HEK293T (cell line): Measurements from ENCODE around the gene C8A.

Experiments used
- CTCF ChIA-PET: fragments of 350-600 bp; formaldehyde crosslinking; extraction: SDS; loops from one replicate; lab custom pipeline; 2021; ENCODE audit warnings: antibody characterized with exemption, inconsistent platforms; lab: Yijun Ruan, JAX
- POLR2A ChIA-PET: fragments of 350-600 bp; formaldehyde crosslinking; extraction: SDS; loops from one replicate; lab custom pipeline; 2020; ENCODE audit warnings: antibody characterized with exemption, inconsistent platforms; lab: Yijun Ruan, JAX
- DNase-seq: peaks from one replicate; pipeline ENCODE4 v3.0.0; 2012; ENCODE audit warnings: mixed read lengths; ENCODE audit errors: extremely low spot score
- ARNT ChIP-seq: fragments of 450-650 bp; IDR thresholded peaks from 2 replicates; pipeline ENCODE4 v1.6.1; 2017; ENCODE audit warnings: mild to moderate bottlenecking
- BHLHE40 ChIP-seq: fragments of 450-650 bp; IDR thresholded peaks from 2 replicates; pipeline ENCODE4 v1.6.1; 2016; ENCODE audit warnings: mild to moderate bottlenecking, moderate library complexity, borderline replicate concordance
- CTBP1 ChIP-seq: fragments of 450-650 bp; IDR thresholded peaks from 2 replicates; pipeline ENCODE4 v1.6.1; 2016; ENCODE audit warnings: borderline replicate concordance
- ELF4 ChIP-seq: fragments of 450-650 bp; IDR thresholded peaks from 2 replicates; pipeline ENCODE4 v1.6.1; 2017; ENCODE audit warnings: antibody characterized with exemption
- FOXA1 ChIP-seq: fragments of 450-650 bp; IDR thresholded peaks from 2 replicates; pipeline ENCODE4 v1.6.1; 2016; ENCODE audit warnings: mild to moderate bottlenecking
- FOXK2 ChIP-seq: fragments of 450-650 bp; IDR thresholded peaks from 2 replicates; pipeline ENCODE4 v1.6.1; 2016; ENCODE audit warnings: mild to moderate bottlenecking
- FOXM1 ChIP-seq: fragments of 450-650 bp; IDR thresholded peaks from 2 replicates; pipeline ENCODE4 v1.6.1; 2017; ENCODE audit warnings: mild to moderate bottlenecking, borderline replicate concordance
- HDGF ChIP-seq: fragments of 450-650 bp; IDR thresholded peaks from 2 replicates; pipeline ENCODE4 v1.6.1; 2017; ENCODE audit warnings: antibody characterized with exemption, borderline replicate concordance
- L3MBTL2 ChIP-seq: fragments of 450-650 bp; conservative IDR thresholded peaks from 2 replicates; pipeline ENCODE4 v1.6.1; 2016; ENCODE audit warnings: mild to moderate bottlenecking
- LEF1 ChIP-seq: fragments of 450-650 bp; IDR thresholded peaks from 2 replicates; pipeline ENCODE4 v1.6.1; 2017; ENCODE audit warnings: mild to moderate bottlenecking, borderline replicate concordance
- NFRKB ChIP-seq: fragments of 450-650 bp; IDR thresholded peaks from 2 replicates; pipeline ENCODE4 v1.6.1; 2016; ENCODE audit warnings: mild to moderate bottlenecking, moderate library complexity
- SP1 ChIP-seq: fragments of 450-650 bp; IDR thresholded peaks from 2 replicates; pipeline ENCODE4 v1.6.1; 2017
- SUZ12 ChIP-seq: fragments of 450-650 bp; IDR thresholded peaks from 2 replicates; pipeline ENCODE4 v1.6.1; 2016; ENCODE audit warnings: mild to moderate bottlenecking
- TARDBP ChIP-seq: fragments of 450-650 bp; IDR thresholded peaks from 2 replicates; pipeline ENCODE4 v1.6.1; 2016
- ZNF384 ChIP-seq: fragments of 450-650 bp; IDR thresholded peaks from 2 replicates; pipeline ENCODE4 v1.6.1; 2016
- TF ChIP-seq, protein P1 (sequence below): fragments of 450-650 bp; IDR thresholded peaks from 2 replicates; pipeline ENCODE4 v1.6.1; 2016

Gene C8A

DNA sequence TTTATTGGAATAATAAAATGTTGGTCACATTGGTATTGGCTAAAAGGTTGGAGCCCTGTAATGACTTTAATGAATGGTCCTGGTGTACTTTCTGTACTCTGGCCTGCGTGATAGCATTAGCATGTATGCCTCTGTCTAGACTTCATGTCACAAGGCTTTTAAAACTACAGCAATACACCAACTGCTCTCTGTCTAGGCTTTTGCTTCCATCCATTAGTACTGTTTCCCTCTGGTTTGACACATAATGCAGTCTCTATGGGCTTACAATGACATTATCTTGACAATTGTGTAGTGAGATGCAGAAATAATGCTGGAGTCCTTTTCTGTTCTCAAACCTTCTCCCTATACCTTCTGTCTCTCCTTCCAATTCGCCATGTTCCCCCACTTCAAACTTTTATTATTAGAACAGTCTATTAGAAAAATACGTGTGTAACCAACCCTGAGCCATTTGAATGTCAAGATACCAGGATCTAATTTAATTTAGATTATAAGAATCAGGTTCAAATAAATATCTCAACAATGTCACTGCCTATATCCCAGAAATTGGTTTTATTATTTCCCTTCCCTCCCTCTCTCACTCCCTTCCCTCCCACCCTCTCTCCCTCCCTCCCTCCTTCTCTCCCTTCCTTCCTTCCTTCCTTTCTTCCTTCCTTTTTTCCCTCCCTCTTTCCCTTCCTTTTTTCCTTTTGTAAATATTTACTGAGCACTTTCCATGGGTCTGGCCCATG, 8.8 kb downstream of the C8A start:
- TF ChIP-seq HDGF (no peak), ELF4 (no peak), LEF1 (no peak), TARDBP (no peak), NFRKB (no peak), FOXK2 (no peak), FOXM1 (no peak), FOXA1 (no peak), L3MBTL2 (no peak), BHLHE40 (no peak), SUZ12 (no peak), CTBP1 (no peak)
- TF ChIP-seq, protein P1, sequence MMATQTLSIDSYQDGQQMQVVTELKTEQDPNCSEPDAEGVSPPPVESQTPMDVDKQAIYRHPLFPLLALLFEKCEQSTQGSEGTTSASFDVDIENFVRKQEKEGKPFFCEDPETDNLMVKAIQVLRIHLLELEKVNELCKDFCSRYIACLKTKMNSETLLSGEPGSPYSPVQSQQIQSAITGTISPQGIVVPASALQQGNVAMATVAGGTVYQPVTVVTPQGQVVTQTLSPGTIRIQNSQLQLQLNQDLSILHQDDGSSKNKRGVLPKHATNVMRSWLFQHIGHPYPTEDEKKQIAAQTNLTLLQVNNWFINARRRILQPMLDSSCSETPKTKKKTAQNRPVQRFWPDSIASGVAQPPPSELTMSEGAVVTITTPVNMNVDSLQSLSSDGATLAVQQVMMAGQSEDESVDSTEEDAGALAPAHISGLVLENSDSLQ: no peak
- ChIA-PET CTCF (no interaction called here), POLR2A (no interaction called here)
- no peak for DNase-seq

DNA sequence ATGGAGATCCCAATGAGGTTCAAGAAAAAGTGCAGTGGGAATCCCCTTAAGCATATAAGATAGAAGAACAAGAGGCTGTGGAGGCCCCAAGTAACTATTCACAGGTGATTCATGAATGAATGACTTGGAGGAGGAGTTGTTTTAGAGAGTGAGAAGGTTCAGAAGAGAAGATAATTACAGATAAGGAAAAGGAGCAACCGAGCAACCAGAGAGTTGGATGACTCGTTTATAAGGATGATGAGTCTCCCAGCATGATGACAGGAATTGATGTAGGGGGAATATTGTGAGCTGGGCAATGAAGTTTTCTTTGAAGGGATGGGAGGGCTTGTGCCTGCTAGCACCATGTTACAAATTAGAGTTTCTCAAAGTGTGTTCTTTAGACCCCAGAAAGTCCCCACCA, 9.8 kb downstream of the C8A start:
- TF ChIP-seq LEF1 (no peak), ZNF384 (no peak), ELF4 (no peak), SP1 (no peak), FOXK2 (no peak), BHLHE40 (no peak), L3MBTL2 (no peak), FOXA1 (no peak), FOXM1 (no peak), ARNT (no peak), HDGF (no peak), SUZ12 (no peak), CTBP1 (no peak), NFRKB (no peak)
- TF ChIP-seq, protein P1: no peak
- ChIA-PET CTCF (no interaction called here), POLR2A (no interaction called here)
- DNase-seq: no peak

DNA sequence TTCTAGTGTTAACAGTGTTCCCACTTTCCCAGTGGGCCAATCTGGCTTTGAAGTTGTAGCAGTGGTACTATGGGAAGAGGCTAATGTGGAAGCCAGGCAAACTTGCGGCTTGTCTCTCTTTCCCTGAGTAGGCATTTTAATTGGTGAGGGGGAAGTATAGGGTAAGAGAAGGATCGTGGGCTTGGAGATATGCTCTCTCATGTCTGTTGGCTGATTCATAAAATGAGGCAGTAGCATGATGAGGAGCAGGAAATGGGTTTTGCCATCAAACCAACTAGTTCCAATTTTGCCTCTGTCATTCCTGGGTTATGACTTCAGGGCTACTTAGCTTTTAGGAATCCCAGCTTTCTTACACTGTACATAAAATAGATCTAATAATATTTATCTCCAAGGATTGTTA, 12.1 kb downstream of the C8A start:
- POLR2A ChIA-PET: no interaction called here
- DNase-seq: no peak
- CTCF ChIA-PET: no interaction called here
- no peak for TF ChIP-seq ARNT
- no peak for TF ChIP-seq BHLHE40

DNA sequence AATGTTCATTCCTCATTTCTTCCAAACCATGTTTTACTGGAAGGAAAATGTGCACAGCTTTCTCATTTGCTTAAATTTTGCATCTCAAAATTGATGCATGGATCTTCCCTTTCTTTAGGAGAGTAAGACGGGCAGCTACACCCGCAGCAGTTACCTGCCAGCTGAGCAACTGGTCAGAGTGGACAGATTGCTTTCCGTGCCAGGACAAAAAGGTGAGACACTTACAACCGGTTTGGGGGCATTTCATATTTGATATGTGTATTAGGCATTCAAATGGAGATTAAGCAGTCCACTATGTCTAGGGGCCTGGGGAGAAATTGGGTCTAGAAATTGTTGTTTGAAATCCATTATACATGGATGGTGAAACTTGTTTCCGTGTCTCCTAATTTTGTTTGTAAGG, 12.9 kb downstream of the C8A start:
- DNase-seq: no peak
- CTCF ChIA-PET: no interaction called here
- TF ChIP-seq L3MBTL2 (no peak), FOXK2 (no peak), LEF1 (no peak), HDGF (no peak), SP1 (no peak), FOXA1 (no peak), BHLHE40 (no peak), ZNF384 (no peak), ELF4 (no peak), CTBP1 (no peak), SUZ12 (no peak), ARNT (no peak), TARDBP (no peak)
- TF ChIP-seq, protein P1: no peak
- POLR2A ChIA-PET: no interaction called here

DNA sequence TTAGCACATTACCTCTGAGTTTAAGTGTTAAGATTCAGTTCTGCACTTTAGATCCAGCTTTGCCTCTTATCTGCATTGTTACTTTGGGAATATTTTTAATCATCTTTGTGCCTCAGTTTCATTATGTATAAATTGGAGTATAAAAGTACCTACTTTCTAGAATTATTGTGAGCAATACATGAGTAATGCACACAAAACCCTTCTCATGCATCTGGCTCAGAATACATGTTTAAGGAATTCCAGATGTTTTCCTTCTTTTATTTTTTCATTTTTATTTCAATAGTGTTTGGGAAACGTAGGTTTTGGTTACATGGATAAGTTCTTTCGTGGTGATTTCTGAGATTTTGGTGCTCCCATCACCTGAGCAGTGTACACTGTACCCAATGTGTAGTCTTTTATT, 14.2 kb downstream of the C8A start:
- TF ChIP-seq FOXK2 (no peak), ZNF384 (no peak), CTBP1 (no peak), HDGF (no peak), SUZ12 (no peak), NFRKB (no peak), ELF4 (no peak), LEF1 (no peak), BHLHE40 (no peak), FOXA1 (no peak), L3MBTL2 (no peak), SP1 (no peak), TARDBP (no peak), ARNT (no peak), FOXM1 (no peak)
- TF ChIP-seq, protein P1: no peak
- POLR2A ChIA-PET: no interaction called here
- CTCF ChIA-PET: no interaction called here
- DNase-seq: no peak
